Glomerular visceral epithelial cell (primary cell): ENCODE results near the gene C6orf62.
A peak's percentile ranks its signal among the peaks of the same experiment; 100 is the strongest.
"Not testable (repeated sequence)": the region's sequence is repeated elsewhere in the genome, so short reads cannot be mapped to it uniquely, and the experiment has no call there.

Experiments used
- DNase-seq: peaks from one replicate; pipeline ENCODE4 v3.0.0-alpha.2; 2016; ENCODE audit errors: extremely low spot score

C6orf62 gene

DNA sequence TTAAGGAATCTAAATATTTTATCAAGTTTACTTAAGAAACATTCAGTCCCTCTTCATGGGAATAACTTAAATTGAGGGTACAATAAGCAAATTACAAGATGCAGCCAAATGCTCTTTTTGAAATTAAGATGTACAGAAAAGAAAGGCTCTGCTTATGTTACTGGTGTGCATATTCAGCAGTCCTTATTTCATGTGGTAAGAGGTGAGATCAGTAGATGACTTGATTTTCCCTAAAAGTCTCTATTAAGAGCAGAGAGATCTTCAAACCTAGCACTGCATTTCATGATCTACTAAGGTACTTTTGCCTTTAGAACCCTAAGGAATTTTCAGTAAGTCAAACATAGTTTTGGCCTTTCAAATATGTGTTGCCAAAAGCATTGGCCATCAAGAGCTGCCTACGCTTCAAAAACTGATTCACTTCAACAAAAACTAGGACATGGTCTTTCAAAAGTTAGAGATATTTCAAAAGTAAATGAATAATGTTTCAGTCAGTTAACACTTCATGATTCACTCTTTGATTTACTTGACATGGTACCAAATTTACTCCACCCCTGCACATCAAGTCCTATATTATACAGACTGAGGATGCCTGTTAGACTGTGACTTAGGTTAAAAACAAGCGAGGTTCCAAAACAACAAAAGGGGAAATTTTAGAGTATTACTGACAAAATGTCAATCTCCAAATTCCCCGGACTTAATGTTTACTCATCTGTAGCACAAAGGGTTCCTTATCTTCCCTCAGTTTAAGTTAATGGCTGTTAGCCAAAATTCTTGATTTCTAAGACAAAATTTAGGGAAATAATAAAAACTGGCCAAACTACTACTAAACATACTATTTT, 19.2 kb downstream of the C6orf62 start:
- DNase-seq: no peak

DNA sequence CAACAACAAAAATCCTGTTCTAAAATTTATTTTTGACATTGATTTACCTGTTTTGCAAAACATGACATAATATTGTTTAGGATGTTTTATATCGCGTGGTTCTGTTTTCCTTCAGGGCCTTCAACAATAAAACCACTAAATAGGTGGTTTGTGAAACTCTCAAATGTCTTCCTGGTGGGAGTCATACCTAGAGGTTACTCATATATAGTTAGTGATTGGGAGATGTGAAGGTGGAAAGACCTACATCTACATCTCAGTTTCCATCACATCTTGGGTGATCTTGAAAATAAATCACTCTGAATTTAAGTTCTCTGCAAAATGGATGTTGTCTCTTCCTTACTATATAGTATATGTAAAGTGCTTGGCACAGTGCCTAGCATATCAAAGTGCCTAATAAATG, 22.9 kb downstream of the C6orf62 start:
- DNase-seq: no peak

DNA sequence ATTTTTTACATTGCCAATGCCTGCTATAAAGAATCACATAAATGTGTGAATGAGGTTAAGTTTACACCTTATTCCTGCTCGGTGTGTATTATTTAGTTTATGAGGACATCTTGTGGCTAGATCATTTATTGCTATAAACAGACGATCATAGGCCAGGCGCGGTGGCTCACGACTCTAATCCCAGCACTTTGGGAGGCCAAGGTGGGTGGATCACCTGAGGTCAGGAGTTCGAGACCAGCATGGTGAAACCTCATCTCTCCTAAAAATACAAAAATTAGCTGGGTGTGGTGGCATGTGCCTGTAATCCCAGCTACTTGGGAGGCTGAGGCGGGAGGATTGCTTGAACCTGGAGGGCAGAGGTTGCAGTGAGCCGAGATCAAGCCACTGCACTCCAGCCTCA, 23.3 kb downstream of the C6orf62 start:
- peak; percentile 56 for DNase-seq

DNA sequence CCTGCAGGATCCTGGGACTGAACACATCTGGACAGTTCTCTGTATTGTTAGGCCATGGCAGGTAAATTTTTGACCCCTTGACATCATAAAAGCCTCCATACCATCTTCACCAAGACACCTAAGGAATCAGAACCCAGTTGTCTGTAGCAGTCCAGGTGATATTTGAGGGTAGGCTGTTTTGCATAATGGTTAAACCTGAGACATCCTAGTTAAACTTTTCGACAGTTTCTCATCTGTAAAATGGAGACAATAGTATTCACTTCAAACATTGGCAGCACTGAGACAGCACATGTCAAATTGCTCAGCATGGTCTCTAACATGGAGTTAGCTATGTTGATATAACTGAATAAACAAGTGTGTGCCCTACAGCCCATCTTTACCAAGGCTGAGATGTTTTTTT, 24.8 kb downstream of the C6orf62 start:
- DNase-seq: no peak

DNA sequence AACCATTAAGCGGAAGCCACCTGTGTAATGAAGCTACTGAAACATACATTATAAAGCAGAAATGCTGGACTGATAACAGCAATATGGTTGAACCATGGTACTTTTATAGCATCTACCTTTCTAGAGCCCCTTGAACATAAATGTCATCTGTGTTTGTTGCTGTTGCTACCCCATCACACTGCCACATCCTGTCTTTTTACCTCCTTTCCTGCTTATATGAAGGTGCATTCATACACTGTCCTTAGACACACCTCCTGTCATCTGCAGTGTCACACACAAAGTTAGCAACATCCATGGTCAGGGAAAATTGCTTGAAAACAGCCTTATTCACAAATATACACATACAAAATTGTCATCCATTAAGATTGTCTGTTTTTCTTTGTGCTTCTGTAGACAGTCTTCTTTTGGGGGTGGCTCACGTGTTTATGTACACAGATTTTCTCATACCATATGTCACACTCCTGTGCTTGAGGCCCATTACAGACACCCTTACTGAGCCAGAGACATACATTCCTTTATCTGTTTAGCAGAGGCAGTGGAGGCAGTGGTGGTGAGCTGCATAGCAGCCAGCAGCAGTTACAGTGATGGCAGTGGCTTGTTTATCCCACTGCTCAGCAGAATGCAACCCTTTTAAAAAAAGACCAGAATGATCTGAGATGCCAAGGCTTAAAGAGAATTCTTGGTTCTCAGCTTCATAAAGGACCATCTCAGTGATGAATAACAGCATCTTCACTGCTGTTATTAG, 25.9 kb downstream of the C6orf62 start:
- no peak for DNase-seq

DNA sequence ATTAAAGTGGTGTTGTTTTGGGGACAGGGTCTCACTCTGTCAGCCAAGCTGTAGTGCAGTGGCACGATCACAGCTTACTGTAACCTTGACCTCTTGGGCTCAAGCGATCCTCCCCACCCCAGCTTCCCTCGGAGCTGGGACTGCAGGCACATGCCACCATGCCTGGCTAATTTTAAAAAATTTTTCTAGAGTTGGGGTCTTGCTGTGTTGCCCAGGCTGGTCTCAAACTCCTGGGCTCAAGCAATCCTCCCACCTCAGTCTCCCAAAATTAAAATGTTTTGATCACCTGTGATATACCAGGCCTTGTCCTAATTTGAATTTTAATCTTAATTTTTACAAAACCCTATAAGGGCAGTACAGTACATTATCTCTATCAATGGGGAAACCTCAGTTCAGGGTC, 26.5 kb downstream of the C6orf62 start:
- DNase-seq: no peak

DNA sequence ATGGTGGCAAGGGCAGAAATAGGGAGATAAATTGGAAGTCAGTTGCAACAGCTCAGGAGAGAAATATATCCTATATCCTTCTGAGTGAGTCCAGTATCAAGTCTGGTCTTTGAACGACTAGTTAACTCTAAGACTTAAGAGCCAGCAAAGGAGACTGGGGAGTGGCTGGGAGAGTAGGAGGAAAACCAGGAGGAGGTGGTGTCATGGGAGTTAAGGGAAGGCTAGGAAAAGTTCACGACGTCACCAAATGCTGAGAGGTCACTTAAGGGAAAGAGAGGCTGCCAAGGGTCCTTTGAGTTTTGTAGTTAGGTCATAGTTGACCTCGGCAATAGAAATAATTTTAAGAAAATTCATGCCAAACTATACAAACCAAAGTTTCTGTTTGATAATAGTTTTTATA, 27.0 kb downstream of the C6orf62 start:
- no peak for DNase-seq

DNA sequence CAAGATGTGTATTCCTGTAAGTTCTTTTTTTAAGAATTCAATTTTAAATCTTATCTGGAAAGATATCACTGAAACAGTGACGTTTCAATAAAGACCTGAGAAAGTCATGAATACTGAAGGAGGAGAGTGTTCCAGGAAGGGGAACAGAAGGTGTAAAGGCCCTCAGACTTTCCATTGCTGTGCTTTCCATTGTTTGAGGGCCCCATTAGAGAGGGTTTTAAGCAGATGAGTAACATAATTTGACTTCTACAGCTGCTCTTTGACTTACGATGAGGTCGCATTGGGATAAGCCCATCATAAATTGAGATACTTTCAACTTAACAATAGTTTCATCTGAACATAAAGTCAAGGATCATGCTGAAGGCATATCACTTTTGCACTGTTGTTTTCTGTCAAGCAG, 27.4 kb downstream of the C6orf62 start:
- DNase-seq: no peak

DNA sequence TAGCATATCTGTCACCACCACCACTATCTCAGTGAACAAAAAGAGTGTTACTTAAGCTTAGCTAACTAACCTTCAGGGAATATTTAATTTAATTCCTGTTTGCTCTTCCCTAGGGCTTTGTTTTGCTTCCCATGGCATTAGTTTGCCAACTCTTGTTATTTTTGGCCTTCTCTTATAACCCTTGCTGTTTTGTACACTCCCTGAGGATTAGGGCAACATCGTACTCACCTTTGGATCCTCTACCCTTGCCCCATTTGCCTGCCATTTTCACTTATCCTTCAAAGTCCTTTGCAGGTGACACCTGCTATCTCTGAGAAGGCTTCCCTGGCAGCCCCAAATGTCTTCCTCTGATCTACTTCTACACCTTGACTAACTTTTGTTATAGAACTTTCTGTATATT, 28.4 kb downstream of the C6orf62 start:
- no peak for DNase-seq

DNA sequence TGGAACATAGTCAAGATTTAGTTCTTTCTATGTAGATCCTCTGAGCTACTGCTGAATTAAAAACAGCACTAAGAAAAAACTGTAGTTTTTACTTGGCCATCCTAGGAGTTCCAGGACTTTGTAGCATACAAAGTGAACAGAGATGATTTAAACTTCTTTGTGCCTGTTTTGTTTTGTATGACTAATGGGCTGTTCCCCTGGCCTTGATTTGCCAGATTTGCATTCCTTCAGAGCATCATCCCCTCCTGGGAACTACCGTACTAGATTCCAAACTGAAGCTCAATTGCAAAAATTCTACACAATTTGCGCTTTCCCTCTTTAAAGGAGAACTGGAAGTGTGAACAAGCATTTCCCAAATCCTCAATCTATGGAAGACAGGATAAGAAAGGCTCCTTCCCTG, 29.0 kb downstream of the C6orf62 start:
- no peak for DNase-seq

DNA sequence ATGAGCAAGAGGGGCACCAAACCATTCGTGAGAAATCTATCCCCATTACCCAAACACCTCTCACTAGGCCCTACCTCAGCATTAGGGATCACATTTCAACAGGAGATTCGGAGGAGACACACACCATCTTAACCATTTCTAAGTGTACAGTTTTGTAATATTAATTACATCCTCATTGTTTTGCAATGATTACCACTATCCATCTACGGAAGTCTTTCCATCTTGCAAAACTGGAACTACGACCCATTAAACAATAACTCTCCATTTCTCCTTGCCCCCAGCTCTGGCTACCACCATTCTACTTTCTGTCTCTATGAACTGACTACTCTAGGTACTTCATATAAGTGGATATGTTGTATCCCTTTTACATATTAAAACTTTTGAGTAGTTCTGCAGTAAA, 32.0 kb downstream of the C6orf62 start:
- no peak for DNase-seq

DNA sequence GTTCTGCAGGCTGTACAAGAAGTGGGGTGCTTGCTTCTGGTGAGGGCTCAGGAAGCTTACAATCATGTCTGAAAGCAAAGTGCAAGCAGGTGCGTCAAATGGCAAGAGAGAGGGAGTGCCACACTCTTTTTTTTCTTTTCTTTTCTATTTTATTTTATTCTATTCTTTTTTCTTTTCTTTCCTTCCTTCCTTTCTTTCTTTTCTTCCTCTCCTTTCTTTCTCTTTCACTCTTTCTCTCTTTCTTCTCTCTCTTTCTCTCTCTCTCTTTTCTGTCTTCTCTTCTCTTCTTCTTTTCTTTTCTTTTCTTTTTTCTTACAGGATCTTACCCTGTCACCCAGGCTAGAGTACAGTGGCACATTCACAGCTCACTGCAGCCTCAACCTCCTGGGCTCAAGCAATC, 32.5 kb downstream of the C6orf62 start:
- no peak for DNase-seq

DNA sequence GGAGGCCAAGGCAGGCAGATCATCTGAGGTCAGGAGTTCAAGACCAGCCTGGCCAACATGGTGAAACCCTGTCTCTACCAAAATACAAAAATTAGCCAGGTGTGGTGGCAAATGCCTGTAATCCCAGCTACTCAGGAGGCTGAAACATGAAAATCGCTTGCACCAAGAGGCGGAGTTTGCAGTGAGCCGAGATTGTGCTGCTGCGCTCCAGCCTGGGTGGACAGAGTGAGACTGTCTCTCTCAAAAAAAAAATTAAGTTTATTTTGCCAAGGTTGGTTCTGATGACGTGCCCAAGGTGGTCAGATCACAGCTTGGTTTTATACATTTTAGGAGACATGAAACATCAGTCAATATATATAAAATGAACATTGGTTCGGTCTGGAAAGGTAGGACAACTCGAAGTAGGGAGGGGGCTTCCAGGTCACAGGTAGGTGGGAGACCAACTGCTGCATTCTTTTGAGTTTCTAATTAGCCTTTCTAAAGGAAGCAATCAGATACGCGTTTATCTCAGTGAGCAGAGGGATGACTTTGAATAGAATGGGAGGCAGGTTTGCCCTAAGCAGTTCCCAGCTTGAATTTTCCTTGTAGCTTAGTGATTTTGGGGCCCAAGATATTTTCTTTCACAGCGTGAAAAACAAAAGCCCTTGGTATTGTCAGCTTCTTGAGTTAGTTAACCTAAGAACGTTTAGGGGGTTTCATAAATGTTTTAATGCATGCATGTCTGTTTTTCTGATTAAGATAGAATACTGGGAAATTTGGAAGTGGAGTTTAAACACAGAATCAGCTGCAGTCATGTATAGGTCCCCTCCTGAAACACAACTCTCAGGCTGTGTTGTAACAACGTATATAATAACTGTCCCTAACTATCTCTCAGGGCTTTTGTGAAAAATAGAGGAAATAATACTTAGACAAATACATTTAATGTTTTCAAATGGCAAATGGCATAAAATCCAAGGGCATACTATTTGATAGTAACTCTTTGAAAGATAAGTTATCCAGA, 35.4 kb downstream of the C6orf62 start:
- no peak for DNase-seq

DNA sequence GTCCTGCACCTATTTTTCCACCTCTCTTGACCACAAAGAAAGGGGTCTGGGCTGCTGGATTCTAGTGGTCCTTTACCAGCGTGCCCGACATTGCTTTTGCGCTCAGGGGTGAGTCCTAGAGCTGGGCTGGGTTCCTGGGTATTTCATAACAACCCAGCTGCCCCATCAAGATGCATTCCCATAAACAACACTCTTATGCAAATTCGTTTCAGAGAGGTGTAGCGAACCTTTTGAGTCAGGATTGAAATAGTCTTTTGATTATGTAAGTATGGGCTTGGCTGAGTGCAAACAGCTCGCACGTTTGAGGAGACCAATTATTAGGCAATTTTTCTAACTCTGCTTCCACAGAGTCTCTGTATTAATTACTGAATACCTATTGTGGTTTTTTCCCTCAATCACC, 38.4 kb downstream of the C6orf62 start:
- no peak for DNase-seq

DNA sequence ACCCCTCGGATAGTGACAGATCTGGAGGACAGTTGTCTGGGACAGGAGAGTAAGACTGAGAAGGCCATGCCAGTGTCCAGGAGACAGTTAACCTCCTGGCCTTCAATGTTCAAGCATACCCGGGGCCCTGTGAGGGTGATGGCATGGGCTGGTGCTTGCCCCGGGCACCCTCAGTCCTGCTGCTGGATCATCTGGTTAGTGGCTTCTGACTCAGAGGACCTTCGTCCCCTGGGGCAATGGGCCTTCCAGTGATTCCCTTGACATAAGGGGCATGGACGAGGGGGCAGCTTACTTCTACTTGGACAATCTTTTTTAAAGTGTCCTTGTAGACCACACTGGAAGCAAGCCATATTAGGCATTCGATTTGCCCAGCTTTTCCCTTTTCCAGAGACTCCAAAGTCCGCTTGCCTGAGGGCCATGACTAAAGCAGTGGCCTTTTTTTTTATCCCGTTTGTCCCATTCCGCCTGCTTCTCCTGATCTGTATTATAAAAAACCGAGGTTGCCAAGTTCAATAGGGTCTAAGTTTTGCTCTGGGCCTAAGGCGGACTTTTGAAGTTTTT, 40.1 kb downstream of the C6orf62 start:
- DNase-seq: not testable (repeated sequence)

DNA sequence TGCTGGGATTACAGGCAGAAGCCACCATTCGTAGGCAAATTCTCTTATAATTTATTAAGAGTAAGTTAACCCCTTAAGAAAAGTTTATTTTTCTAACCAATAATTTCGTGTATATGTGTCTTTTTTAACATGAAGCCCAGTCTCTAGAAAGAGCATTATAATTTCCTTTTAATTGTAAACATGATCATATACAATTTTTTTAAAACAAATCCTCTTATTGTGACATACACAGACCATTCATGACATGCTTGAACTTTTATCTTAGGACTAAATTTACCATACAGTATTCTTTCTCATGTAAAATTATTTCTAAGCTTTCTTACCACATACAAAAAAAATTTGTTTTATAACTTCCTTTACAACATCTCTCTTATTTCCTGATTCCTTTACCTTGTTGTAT, 45.3 kb downstream of the C6orf62 start:
- no peak for DNase-seq

DNA sequence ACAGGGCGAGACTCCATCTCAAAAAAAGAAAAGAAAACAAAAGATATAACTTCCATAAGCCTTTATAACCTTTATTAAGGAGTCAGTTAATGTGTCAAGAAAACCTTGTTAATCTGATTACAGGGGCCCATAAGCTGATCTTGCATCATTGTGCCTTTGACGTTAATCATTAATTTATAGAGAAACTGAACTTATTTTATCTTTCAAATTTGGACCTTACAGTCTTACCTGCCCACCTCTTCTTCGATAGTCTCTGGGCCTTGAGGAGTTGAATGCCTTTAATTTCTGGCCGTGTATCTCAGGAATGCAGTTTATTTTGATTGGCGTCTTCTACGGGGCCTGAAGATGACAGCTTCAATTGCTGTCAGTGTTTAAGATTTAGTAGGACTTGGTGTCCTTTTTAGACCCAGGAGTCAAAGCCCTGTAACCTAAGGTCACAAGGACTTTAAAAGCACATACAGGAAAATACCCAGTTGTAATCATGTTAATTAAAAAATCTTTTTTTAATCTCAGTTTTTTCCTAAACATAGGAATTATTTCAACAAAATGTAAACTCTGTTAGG, 46.3 kb downstream of the C6orf62 start:
- no peak for DNase-seq

DNA sequence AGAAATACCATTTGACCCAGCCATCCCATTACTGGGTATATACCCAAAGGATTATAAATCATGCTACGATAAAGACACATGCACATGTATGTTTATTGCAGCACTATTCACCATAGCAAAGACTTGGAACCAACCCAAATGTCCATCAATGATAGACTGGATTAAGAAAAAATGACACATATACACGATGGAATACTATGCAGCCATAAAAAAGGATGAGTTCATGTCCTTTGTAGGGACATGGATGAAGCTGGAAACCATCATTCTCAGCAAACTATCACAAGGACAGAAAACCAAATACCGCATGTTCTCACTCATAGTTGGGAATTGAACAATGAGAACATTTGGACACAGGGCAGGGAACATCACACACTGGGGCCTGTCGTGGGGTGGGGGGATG, 47.9 kb downstream of the C6orf62 start:
- DNase-seq: not testable (repeated sequence)

DNA sequence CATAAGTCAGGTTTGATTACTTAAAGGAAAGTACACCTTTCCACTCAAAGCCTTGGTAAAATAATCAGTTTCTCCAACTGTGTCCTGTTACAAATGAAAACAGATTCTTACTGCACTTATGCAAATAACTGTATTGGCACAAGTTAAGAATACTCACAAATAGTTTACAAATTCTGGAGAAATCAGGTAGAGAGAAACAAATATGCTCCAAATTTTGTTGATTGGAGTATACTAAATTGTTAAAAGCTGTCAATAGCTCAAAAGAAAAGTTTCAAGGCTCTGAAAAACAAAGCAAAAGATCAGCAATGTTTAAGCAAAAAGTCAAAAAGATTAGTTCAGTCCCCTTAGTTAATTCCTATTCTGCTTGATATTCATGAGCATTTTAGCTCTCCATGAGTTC, 48.5 kb downstream of the C6orf62 start:
- DNase-seq: not testable (repeated sequence)

DNA sequence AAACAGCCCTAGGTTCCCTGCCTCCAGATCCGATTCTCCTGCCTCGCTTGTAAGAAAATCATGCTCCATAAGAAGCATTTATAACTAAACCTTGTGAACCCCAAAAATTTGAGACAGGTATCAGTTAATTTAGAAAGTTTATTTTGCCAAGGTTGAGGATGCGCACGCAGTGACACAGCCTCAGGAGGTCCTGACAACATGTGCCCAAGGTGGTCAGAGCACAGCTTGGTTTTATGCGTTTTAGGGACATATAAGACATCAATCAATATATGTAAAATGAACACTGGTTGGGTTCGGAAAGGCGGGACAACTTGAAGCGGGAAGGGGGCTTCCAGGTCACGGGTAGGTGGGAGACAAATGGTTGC, 50.0 kb downstream of the C6orf62 start:
- no peak for DNase-seq
